Activated B cell treated with CpG ODN at 0.5 μM for 24 hours (primary cell): Measurements from ENCODE around the gene TFDP1. TPM values are rescaled to one million over a fixed set of nuclear protein-coding genes. Genes with fewer than 3 reads are reported as not detected.

Experiments used
- ATAC-seq: fragments of 200-7000 bp; cut with Tn5 transposase; one replicate; pipeline ENCODE4 v1.10.0; 2021; ENCODE audit warnings: low read depth, mild to moderate bottlenecking, moderate library complexity
- CTCF ChIA-PET: fragments of 350-600 bp; sonication (Branson Sonifier 250); formaldehyde crosslinking; loops from one replicate; lab custom pipeline; 2021; ENCODE audit warnings: antibody characterized with exemption; lab: Charles Lee
- POLR2A ChIA-PET: fragments of 350-600 bp; sonication (Branson Sonifier 250); formaldehyde crosslinking; loops from one replicate; lab custom pipeline; 2021; ENCODE audit warnings: antibody characterized with exemption; lab: Charles Lee
- DNase-seq: peaks from one replicate; pipeline ENCODE4 v3.0.0; 2022
- H3K27ac Mint-ChIP-seq: one replicate; pipeline ENCODE4 v1.8.0; 2020; ENCODE audit warnings: mixed read lengths
- H3K27me3 Mint-ChIP-seq: one replicate; pipeline ENCODE4 v1.8.0; 2021; ENCODE audit warnings: mixed read lengths
- H3K36me3 Mint-ChIP-seq: one replicate; pipeline ENCODE4 v1.8.0; 2021; ENCODE audit warnings: low read depth, mixed read lengths
- H3K4me1 Mint-ChIP-seq: one replicate; pipeline ENCODE4 v1.8.0; 2021; ENCODE audit warnings: mixed read lengths
- H3K4me3 Mint-ChIP-seq: one replicate; pipeline ENCODE4 v1.8.0; 2020; ENCODE audit warnings: mild to moderate bottlenecking, mixed read lengths
- H3K9me3 Mint-ChIP-seq: one replicate; pipeline ENCODE4 v1.8.0; 2020; ENCODE audit warnings: mixed read lengths
- CTCF ChIP-seq: fragments of 200-600 bp; IDR thresholded peaks from one replicate; pipeline ENCODE4 v1.8.0; 2022; ENCODE audit warnings: antibody characterized with exemption, mild to moderate bottlenecking
- intact Hi-C: fragments of 100-400 bp; cut with micrococcal nuclease; formaldehyde crosslinking; loops from one replicate; pipeline ENCODE4 v1.15.1; 2024
- total RNA-seq: library from RNA; stranded (reverse); gene quantifications from 2 replicates; pipeline ENCODE4 v1.2.3, GENCODE V29; 2022

TFDP1 gene
- total RNA-seq, 1 donor from 2014 or later: 54.3 TPM

GRCh38 chr13:113567681-113568080 is 16.9 kb upstream of the TFDP1 start:
- Mint-ChIP-seq H3K36me3 (no peaks in the 10 kb centered on the region), H3K4me1 (no peaks in the 10 kb centered on the region), H3K27ac (no peak overlapping the region), H3K9me3 (peaks cover 3% of the 10 kb centered on the region), H3K4me3 (no peak overlapping the region), H3K27me3 (peaks cover 23% of the 10 kb centered on the region)
- DNase-seq (no peak), ATAC-seq (no peak)
- TF ChIP-seq CTCF: no peak
- POLR2A ChIA-PET: no interaction called here
- intact Hi-C loops: no loop called here
- CTCF ChIA-PET: interaction anchor here (1.2 kb wide), 1 partner anchor 9 kb away, joined by 3 read pairs; no protein-coding TSS in a partner anchor

- Mint-ChIP-seq H3K27ac (no peak overlapping the region), H3K36me3 (no peaks in the 10 kb centered on the region), H3K4me1 (no peaks in the 10 kb centered on the region), H3K4me3 (no peak overlapping the region), H3K27me3 (peaks cover 13% of the 10 kb centered on the region), H3K9me3 (peaks cover 19% of the 10 kb centered on the region)
- ChIA-PET CTCF (no interaction called here), POLR2A (no interaction called here)
- no peak for ATAC-seq
- DNase-seq: no peak
- intact Hi-C loops: no loop called here
- TF ChIP-seq CTCF: no peak
Observed at GRCh38 chr13:113573065-113573464, 11.5 kb upstream of the TFDP1 start.

GRCh38 chr13:113576597-113576996 is 8.0 kb upstream of the TFDP1 start:
- no peak for ATAC-seq
- CTCF ChIA-PET: no interaction called here
- no peaks in the 10 kb centered on the region for H3K4me1 Mint-ChIP-seq
- POLR2A ChIA-PET: no interaction called here
- no peak for TF ChIP-seq CTCF
- H3K27me3 Mint-ChIP-seq: peaks cover 4% of the 10 kb centered on the region
- no peak for DNase-seq
- H3K36me3 Mint-ChIP-seq: no peaks in the 10 kb centered on the region
- no peak overlapping the region for H3K4me3 Mint-ChIP-seq
- no peak overlapping the region for H3K27ac Mint-ChIP-seq
- peaks cover 20% of the 10 kb centered on the region for H3K9me3 Mint-ChIP-seq
- intact Hi-C loops: no loop called here

- Mint-ChIP-seq H3K36me3 (no peaks in the 10 kb centered on the region), H3K4me1 (no peaks in the 10 kb centered on the region), H3K9me3 (peaks cover 17% of the 10 kb centered on the region), H3K4me3 (no peak overlapping the region), H3K27ac (no peak overlapping the region), H3K27me3 (no peaks in the 10 kb centered on the region)
- no peak for ATAC-seq
- ChIA-PET POLR2A (no interaction called here), CTCF (no interaction called here)
- no peak for TF ChIP-seq CTCF
- DNase-seq: no peak
- intact Hi-C loops: no loop called here
Observed at GRCh38 chr13:113577881-113578435, 6.6 kb upstream of the TFDP1 start.

- Mint-ChIP-seq H3K27me3 (no peaks in the 10 kb centered on the region), H3K36me3 (no peaks in the 10 kb centered on the region), H3K9me3 (peaks cover 15% of the 10 kb centered on the region), H3K4me1 (peaks cover 3% of the 10 kb centered on the region), H3K27ac (no peak overlapping the region), H3K4me3 (no peak overlapping the region)
- DNase-seq (no peak), ATAC-seq (no peak)
- ChIA-PET POLR2A (interaction anchor here (0.7 kb wide), 1 partner anchor 324 kb away, joined by 8 read pairs; no protein-coding TSS in a partner anchor), CTCF (no interaction called here)
- intact Hi-C loops: no loop called here
- no peak for TF ChIP-seq CTCF
Observed at GRCh38 chr13:113579686-113580085, 4.9 kb upstream of the TFDP1 start.
